SHP77 treated with DMSO at 0.1 percent for 48 hours (cell line): ENCODE results near the gene USP2.
A peak's percentile ranks its signal among the peaks of the same experiment; 100 is the strongest.

Experiments
- DNase-seq: peaks from one replicate; lab custom pipeline; 2025; lab: John Stamatoyannopoulos, UW

The USP2 gene

GRCh38 chr11:119323532-119324033 is 57.9 kb downstream of the USP2 start:
- DNase-seq: peak; percentile 26

GRCh38 chr11:119322921-119323531 is 58.5 kb downstream of the USP2 start:
- no peak for DNase-seq

GRCh38 chr11:119322360-119322739 is 59.1 kb downstream of the USP2 start:
- no peak for DNase-seq

GRCh38 chr11:119320776-119321524 is 60.5 kb downstream of the USP2 start:
- DNase-seq: no peak

- DNase-seq: no peak
These were observed 61.2 kb downstream of the USP2 start for GRCh38 chr11:119320240-119320775.

- no peak for DNase-seq
These were observed 61.7 kb downstream of the USP2 start for GRCh38 chr11:119319700-119320239.

GRCh38 chr11:119319136-119319699 is 62.3 kb downstream of the USP2 start:
- DNase-seq: no peak

GRCh38 chr11:119318240-119319135 is 63.0 kb downstream of the USP2 start:
- peak; percentile 42 for DNase-seq

- no peak for DNase-seq
These were observed 63.8 kb downstream of the USP2 start for GRCh38 chr11:119317592-119318239.

- peak; percentile 26 for DNase-seq
These were observed 64.5 kb downstream of the USP2 start, which contains the start of gene MCAM for GRCh38 chr11:119316729-119317591. Gene MCAM (minus strand): TSS chr11:119317130. CDS start chr11:119317101, 29 bp downstream.

- no peak for DNase-seq
These were observed 65.3 kb downstream of the USP2 start for GRCh38 chr11:119316016-119316728.

- DNase-seq: no peak
These were observed 66.1 kb downstream of the USP2 start for GRCh38 chr11:119315131-119316015.

GRCh38 chr11:119314726-119315125 is 66.8 kb downstream of the USP2 start:
- no peak for DNase-seq

- DNase-seq: no peak
These were observed 70.8 kb downstream of the USP2 start for GRCh38 chr11:119310682-119311052.

GRCh38 chr11:119309953-119310681 is 71.4 kb downstream of the USP2 start:
- DNase-seq: no peak

- DNase-seq: no peak
These were observed 72.1 kb downstream of the USP2 start for GRCh38 chr11:119309411-119309810.

- DNase-seq: no peak
These were observed 73.5 kb downstream of the USP2 start for GRCh38 chr11:119307974-119308373.

- DNase-seq: no peak
These were observed 74.3 kb downstream of the USP2 start for GRCh38 chr11:119307219-119307618.
